K562 (cell line): Measurements from ENCODE around the gene ADD1.

Experiments used
- BRCA1 ChIP-seq, 2 experiments: fragments of 450-650 bp in 1 of 2; sonication (generic) in 1 of 2; formaldehyde crosslinking in 1 of 2; IDR thresholded peaks; 2 replicates each; pipeline versions ENCODE4 v1.5.0 to v1.6.1; 2017 to 2020; ENCODE audit warnings: mild to moderate bottlenecking in 1 of 2, missing genetic modification reagents in 1 of 2
- CTCF ChIP-seq, 3 experiments: IDR thresholded peaks in 2 of 3; conservative IDR thresholded peaks in 1 of 3; 2 replicates each; pipeline ENCODE4 v1.5.1; 2011 to 2012; ENCODE audit warnings: low read length in 3 of 3, mild to moderate bottlenecking in 3 of 3, control low read depth in 2 of 3, improper control_type of control experiment in 1 of 3, inconsistent platforms in 1 of 3, low read depth in 1 of 3, mixed read lengths in 1 of 3, moderate library complexity in 1 of 3; ENCODE audit not compliant: insufficient read depth in 2 of 3
- FIP1L1 ChIP-seq: fragments of 200-400 bp; formaldehyde crosslinking; IDR thresholded peaks from 2 replicates; pipeline ENCODE4 v1.6.1; 2018; ENCODE audit warnings: mild to moderate bottlenecking, low read depth, low read length; ENCODE audit not compliant: poor library complexity, severe bottlenecking
- IFI16 ChIP-seq: fragments of 250-450 bp; sonication (Bioruptor Pico); IDR thresholded peaks from 2 replicates; pipeline ENCODE4 v2.1.2; 2022; ENCODE audit warnings: mild to moderate bottlenecking, inconsistent platforms
- NELFE ChIP-seq: IDR thresholded peaks from 2 replicates; pipeline ENCODE4 v1.6.1; 2011; ENCODE audit warnings: mild to moderate bottlenecking; ENCODE audit not compliant: insufficient read depth, insufficient read length
- PRDM10 ChIP-seq: fragments of 450-650 bp; IDR thresholded peaks from 2 replicates; pipeline ENCODE4 v1.6.1; 2018; ENCODE audit not compliant: partially characterized antibody
- REST ChIP-seq, 2 experiments: fragments of 450-650 bp; formaldehyde crosslinking in 1 of 2; IDR thresholded peaks; 2 replicates each; pipeline versions ENCODE4 v1.4.0 to v1.6.1; 2014 to 2020; ENCODE audit warnings: mild to moderate bottlenecking in 2 of 2, borderline replicate concordance in 1 of 2, low read depth in 1 of 2
- ZNF197 ChIP-seq: fragments of 200-800 bp; sonication (Bioruptor generic); IDR thresholded peaks from 2 replicates; pipeline ENCODE4 v1.6.1; 2016; ENCODE audit warnings: low read depth, missing genetic modification characterization, missing compliant biosample characterization
- ZNF23 ChIP-seq: fragments of 250-450 bp; sonication (Bioruptor Pico); IDR thresholded peaks from 2 replicates; pipeline ENCODE4 v1.4.0; 2020; ENCODE audit warnings: mild to moderate bottlenecking

- TF ChIP-seq ZNF197: no peak
- TF ChIP-seq CTCF (IDR thresholded peaks at IDR 0.05 in 2 of 3, conservative IDR thresholded peaks at IDR 0.05 in 1 of 3; ENCODE audit: insufficient read depth in 2 of 3, low read depth in 1 of 3, low read length in 3 of 3): no peak
- TF ChIP-seq NELFE: no peak
- no peak for TF ChIP-seq BRCA1 (IDR thresholded peaks at IDR 0.05)
- no peak for TF ChIP-seq BRCA1 (CRISPR knock-in tag; IDR thresholded peaks at IDR 0.05)
- no peak for TF ChIP-seq IFI16 (CRISPR knock-in tag)
- no peak for TF ChIP-seq PRDM10
- TF ChIP-seq ZNF23 (CRISPR knock-in tag): no peak
- no peak for TF ChIP-seq REST (IDR thresholded peaks at IDR 0.05; ENCODE audit: borderline replicate concordance)
- TF ChIP-seq REST (CRISPR knock-in tag; IDR thresholded peaks at IDR 0.05; ENCODE audit: low read depth): no peak
- TF ChIP-seq FIP1L1: no peak
Observed at GRCh38 chr4:2942532-2943363, 99.1 kb downstream of the ADD1 start.
